Measurements from ENCODE around the gene LEFTY2.

- TF ChIP-seq CTCF (IDR thresholded peaks at IDR 0.05): no peak
- no peak for TF ChIP-seq EZH2 (IDR thresholded peaks at IDR 0.05; ENCODE audit: borderline replicate concordance, insufficient read depth, low read depth, low read length, poor library complexity, severe bottlenecking)
Measured at GRCh38 chr1:225906467-225906866, 34.6 kb downstream of the LEFTY2 start.
